H1 (cell line): Measurements from ENCODE around the gene NTN4. TPM values are rescaled to one million over a fixed set of nuclear protein-coding genes. Genes with fewer than 3 reads are reported as not detected.

Experiments
- CTCF ChIA-PET: fragments of 300-600 bp; sonication (Branson Sonifier 250); formaldehyde crosslinking; loops from one replicate; lab custom pipeline; 2021; ENCODE audit not compliant: partially characterized antibody; lab: Charles Lee
- POLR2A ChIA-PET: fragments of 300-600 bp; sonication (Branson Sonifier 250); formaldehyde crosslinking; loops from one replicate; lab custom pipeline; 2021; ENCODE audit warnings: inconsistent platforms; ENCODE audit not compliant: partially characterized antibody; lab: Charles Lee
- DNase-seq, 2 experiments: peaks; one replicate each; pipeline versions ENCODE4 v3.0.0 to v3.0.0-alpha.2; 2010 to 2022; ENCODE audit warnings: low spot score in 2 of 2, low read depth in 1 of 2, mixed read lengths in 1 of 2
- FAIRE-seq: peaks from 2 replicates; lab custom pipeline; 2011; peaks lifted over from hg19 to GRCh38; lab: Jason Lieb, UNC
- H2AFZ ChIP-seq: 2 replicates; pipeline ENCODE4 v1.8.1; 2012; ENCODE audit warnings: low read length, inconsistent platforms
- H2AK5ac ChIP-seq: 2 replicates; pipeline ENCODE4 v1.6.1; 2013; ENCODE audit warnings: low read depth, low read length
- H2BK120ac ChIP-seq: replicated peaks from 2 replicates; pipeline ENCODE3; 2013; ENCODE audit warnings: low read depth, low read length, inconsistent platforms
- H2BK12ac ChIP-seq: 2 replicates; pipeline ENCODE4 v1.6.1; 2013; ENCODE audit warnings: low read depth, low read length
- H2BK15ac ChIP-seq: 2 replicates; pipeline ENCODE4 v1.6.1; 2013; ENCODE audit warnings: low read length
- H2BK20ac ChIP-seq: 2 replicates; pipeline ENCODE4 v1.6.1; 2013; ENCODE audit warnings: low read length
- H2BK5ac ChIP-seq: 2 replicates; pipeline ENCODE4 v1.6.1; 2013; ENCODE audit warnings: low read depth, low read length
- H3K14ac ChIP-seq: 2 replicates; pipeline ENCODE4 v1.6.1; 2013; ENCODE audit warnings: inconsistent platforms; ENCODE audit not compliant: insufficient read length
- H3K18ac ChIP-seq: 2 replicates; pipeline ENCODE4 v1.6.1; 2013; ENCODE audit warnings: low read length; ENCODE audit errors: extremely low read depth
- H3K23ac ChIP-seq: 2 replicates; pipeline ENCODE4 v1.6.1; 2013; ENCODE audit warnings: inconsistent platforms; ENCODE audit not compliant: insufficient read length
- H3K23me2 ChIP-seq: 2 replicates; pipeline ENCODE4 v1.6.1; 2013; ENCODE audit warnings: low read depth, low read length
- H3K27ac ChIP-seq: 2 replicates; pipeline ENCODE4 v1.6.1; 2011; ENCODE audit warnings: low read depth, low read length, inconsistent platforms
- H3K27me3 ChIP-seq, 4 experiments: replicated peaks in 1 of 4; 1 replicate in 1 of 4; 2 replicates in 3 of 4; pipeline versions ENCODE4 v1.6.1 to v1.8.1; 2011 to 2013; ENCODE audit warnings: low read length in 3 of 4, mild to moderate bottlenecking in 3 of 4, inconsistent platforms in 2 of 4, mixed read lengths in 2 of 4, moderate library complexity in 1 of 4; ENCODE audit not compliant: control insufficient read depth in 3 of 4, insufficient read depth in 3 of 4; ENCODE audit errors: extremely low read depth in 1 of 4
- H3K36me3 ChIP-seq, 4 experiments: 2 replicates each; pipeline versions ENCODE4 v1.6.1 to v1.8.1; 2011 to 2013; ENCODE audit warnings: mild to moderate bottlenecking in 4 of 4, low read length in 3 of 4, moderate library complexity in 2 of 4, control low read depth in 1 of 4, inconsistent platforms in 1 of 4; ENCODE audit not compliant: insufficient read depth in 4 of 4, control insufficient read depth in 2 of 4
- H3K4ac ChIP-seq: replicated peaks from 2 replicates; pipeline ENCODE3; 2013; ENCODE audit warnings: low read length, low read depth, mixed read lengths, inconsistent platforms; ENCODE audit not compliant: insufficient read length
- H3K4me1 ChIP-seq, 4 experiments: replicated peaks in 1 of 4; 1 replicate in 1 of 4; 2 replicates in 3 of 4; pipeline versions ENCODE4 v1.6.1 to v1.8.1; 2011 to 2013; ENCODE audit warnings: low read length in 3 of 4, inconsistent platforms in 2 of 4, mixed read lengths in 1 of 4; ENCODE audit not compliant: insufficient read depth in 4 of 4, control insufficient read depth in 3 of 4
- H3K4me2 ChIP-seq, 2 experiments: 2 replicates each; pipeline versions ENCODE4 v1.6.1 to v1.8.1; 2011 to 2013; ENCODE audit warnings: low read depth in 2 of 2, low read length in 2 of 2, control low read depth in 1 of 2, inconsistent platforms in 1 of 2, mild to moderate bottlenecking in 1 of 2; ENCODE audit not compliant: insufficient read depth in 1 of 2
- H3K4me3 ChIP-seq, 4 experiments: fragments of 200-600, 300-600 bp in 1 of 4; sonication (generic), shearing (Covaris generic), sonication (Bioruptor Twin) in 1 of 4; 2 replicates each; pipeline versions ENCODE4 v1.5.1 to v1.8.1; 2011 to 2016; ENCODE audit warnings: low read length in 4 of 4, low read depth in 3 of 4, control low read depth in 2 of 4, inconsistent platforms in 2 of 4, mild to moderate bottlenecking in 2 of 4, mixed read lengths in 1 of 4, moderate library complexity in 1 of 4; ENCODE audit not compliant: insufficient read depth in 2 of 4; ENCODE audit errors: extremely low read depth in 1 of 4
- H3K56ac ChIP-seq: replicated peaks from 2 replicates; pipeline ENCODE3; 2013; ENCODE audit warnings: low read depth, mild to moderate bottlenecking, mixed read lengths, low read length, inconsistent platforms; ENCODE audit not compliant: insufficient read length
- H3K79me1 ChIP-seq: 2 replicates; pipeline ENCODE4 v1.6.1; 2013; ENCODE audit warnings: low read depth, low read length, control low read depth
- H3K79me2 ChIP-seq, 2 experiments: 2 replicates each; pipeline versions ENCODE4 v1.6.1 to v1.8.1; 2012 to 2013; ENCODE audit warnings: low read length in 2 of 2, mild to moderate bottlenecking in 2 of 2, inconsistent platforms in 1 of 2; ENCODE audit not compliant: insufficient read depth in 2 of 2, control insufficient read depth in 1 of 2
- H3K9ac ChIP-seq, 4 experiments: replicated peaks in 1 of 4; 1 replicate in 1 of 4; 2 replicates in 3 of 4; pipeline versions ENCODE4 v1.6.1 to v1.8.1; 2011 to 2013; ENCODE audit warnings: low read depth in 3 of 4, low read length in 3 of 4, control low read depth in 2 of 4, mild to moderate bottlenecking in 2 of 4, moderate library complexity in 2 of 4, inconsistent platforms in 1 of 4; ENCODE audit errors: extremely low read depth in 1 of 4
- H3K9me3 ChIP-seq, 2 experiments: 2 replicates each; pipeline versions ENCODE4 v1.6.1 to v1.8.1; 2012 to 2013; ENCODE audit warnings: mild to moderate bottlenecking in 2 of 2, moderate library complexity in 2 of 2, control low read depth in 1 of 2, inconsistent platforms in 1 of 2, low read depth in 1 of 2, low read length in 1 of 2, mixed read lengths in 1 of 2; ENCODE audit not compliant: insufficient read depth in 2 of 2
- H4K20me1 ChIP-seq, 2 experiments: replicated peaks in 1 of 2; 2 replicates each; pipeline versions ENCODE3 to v1.8.1; 2011 to 2013; ENCODE audit warnings: inconsistent platforms in 2 of 2, low read length in 2 of 2, mild to moderate bottlenecking in 1 of 2; ENCODE audit not compliant: insufficient read depth in 2 of 2, control insufficient read depth in 1 of 2
- H4K5ac ChIP-seq: 2 replicates; pipeline ENCODE4 v1.6.1; 2013; ENCODE audit warnings: low read length, low read depth, mixed read lengths, inconsistent platforms; ENCODE audit not compliant: insufficient read length
- H4K8ac ChIP-seq: 2 replicates; pipeline ENCODE4 v1.8.0; 2013; ENCODE audit warnings: mild to moderate bottlenecking, moderate library complexity, low read length, inconsistent platforms; ENCODE audit not compliant: insufficient read depth; ENCODE audit errors: extremely low read depth
- H4K91ac ChIP-seq: replicated peaks from 2 replicates; pipeline ENCODE3; 2013; ENCODE audit warnings: low read length, mixed read lengths, inconsistent platforms; ENCODE audit not compliant: insufficient read length
- CEBPB ChIP-seq: IDR thresholded peaks from 2 replicates; pipeline ENCODE4 v1.6.1; 2012; ENCODE audit warnings: low read depth, low read length
- CHD1 ChIP-seq: IDR thresholded peaks from 2 replicates; pipeline ENCODE4 v1.6.1; 2012; ENCODE audit warnings: low read depth, low read length, improper control_type of control experiment
- CHD2 ChIP-seq: IDR thresholded peaks from 2 replicates; pipeline ENCODE4 v1.6.1; 2012; ENCODE audit warnings: low read length, improper control_type of control experiment
- CTBP2 ChIP-seq: IDR thresholded peaks from 2 replicates; pipeline ENCODE4 v1.7.0; 2011; ENCODE audit warnings: borderline replicate concordance, mild to moderate bottlenecking, moderate library complexity, mixed read lengths, low read length; ENCODE audit not compliant: insufficient read depth, insufficient read length
- GABPA ChIP-seq: IDR thresholded peaks from 2 replicates; pipeline ENCODE4 v1.6.1; 2011; ENCODE audit warnings: mild to moderate bottlenecking, low read length, moderate library complexity, borderline replicate concordance; ENCODE audit not compliant: insufficient read depth
- MAX ChIP-seq: IDR thresholded peaks from 2 replicates; pipeline ENCODE4 v1.6.1; 2012; ENCODE audit warnings: inconsistent platforms
- POLR2AphosphoS5 ChIP-seq: IDR thresholded peaks from 2 replicates; pipeline ENCODE4 v1.6.1; 2011; ENCODE audit warnings: low read depth, low read length
- RAD21 ChIP-seq, 2 experiments: IDR thresholded peaks in 1 of 2; conservative IDR thresholded peaks in 1 of 2; 2 replicates each; pipeline ENCODE4 v1.6.1; 2011; ENCODE audit warnings: low read depth in 2 of 2, low read length in 2 of 2, improper control_type of control experiment in 1 of 2, inconsistent platforms in 1 of 2, mild to moderate bottlenecking in 1 of 2, moderate library complexity in 1 of 2
- SIRT6 ChIP-seq: IDR thresholded peaks from one replicate; pipeline ENCODE4 v1.7.1; 2012; ENCODE audit warnings: low read length, inconsistent platforms
- SRF ChIP-seq: IDR thresholded peaks from 2 replicates; pipeline ENCODE4 v1.6.1; 2011; ENCODE audit warnings: mild to moderate bottlenecking, low read depth, low read length, moderate library complexity
- TBP ChIP-seq: IDR thresholded peaks from 2 replicates; pipeline ENCODE4 v1.6.1; 2011; ENCODE audit warnings: low read depth, low read length, improper control_type of control experiment
- ZNF274 ChIP-seq: IDR thresholded peaks from 2 replicates; pipeline ENCODE4 v1.7.0; 2012; ENCODE audit warnings: low read length, borderline replicate concordance; ENCODE audit errors: extremely low read depth
- WGBS, 2 experiments: shearing (Covaris generic) in 1 of 2; methylation state at CpG; one replicate each; pipeline versions ENCODE4 v1.1.6 to v1.1.7; 2013 to 2015; ENCODE audit warnings: low lambda C conversion rate in 2 of 2, mixed read lengths in 2 of 2, inconsistent platforms in 1 of 2, low coverage in 1 of 2, missing lambda C conversion rate in 1 of 2; ENCODE audit not compliant: insufficient replicate concordance in 2 of 2, insufficient coverage in 1 of 2, insufficient read length in 1 of 2; ENCODE audit errors: extremely low coverage in 1 of 2, missing lambda C conversion rate in 1 of 2; 5-methylcytosine and 5-hydroxymethylcytosine counted together
- polyA plus RNA-seq, 7 experiments: library from polyadenylated mRNA; depleted of rRNA in 3 of 7; stranded (reverse) in 5 of 7; unstranded in 2 of 7; fragments of >200 nt in 5 of 7; fragments of 200-250 nt in 2 of 7; gene quantifications; 1 replicate in 5 of 7; 2 replicates in 1 of 7; 4 replicates in 1 of 7; pipeline versions ENCODE4 v1.2.1 to v1.2.3, GENCODE V29; 2011 to 2013; ENCODE audit warnings: missing spikeins in 2 of 7, mixed read lengths in 2 of 7
- total RNA-seq: library from RNA; stranded (reverse); fragmentation: NEBNext Ultra II Directional; extraction: Animal tissue kit (Norgen Biotek cat#: 25700); gene quantifications from 2 replicates; pipeline ENCODE4 v1.2.1, GENCODE V29; 2021

Gene NTN4
- total and polyA plus RNA-seq, 2 of the 8 experiments (the other 6 are each of a cell fraction or from before 2014, with no cell fraction given), result 0.74 to 1.3 TPM

GRCh38 chr12:95830335-95831089, 39.9 kb upstream of the NTN4 start:
- CTCF ChIA-PET, result interaction anchor here (1.0 to 1.6 kb wide), 4 partner anchors 16 to 239 kb away, joined by 3 to 5 read pairs (median 3); no protein-coding TSS in a partner anchor
- H3K14ac ChIP-seq, result no peak overlapping the region
- no peak overlapping the region for H3K27ac ChIP-seq
- no peak overlapping the region for H2AFZ ChIP-seq
- POLR2A ChIA-PET, result interaction anchor here (0.7 kb wide), 1 partner anchor 204 kb away, joined by 3 read pairs; no protein-coding TSS in a partner anchor
- no peak overlapping the region for H4K5ac ChIP-seq
- no peak overlapping the region for H2AK5ac ChIP-seq
- H3K79me2 ChIP-seq, result no peaks in the 10 kb centered on the region
- no peak overlapping the region for H3K4ac ChIP-seq
- H3K56ac ChIP-seq, result no peak overlapping the region
- no peak overlapping the region for H2BK12ac ChIP-seq
- FAIRE-seq, result no peak
- 82% methylated on average over 2 of the region's 2 CpGs; no CpG with 5 or more reads in 1 of the 2 experiments for WGBS, 2 experiments
- no peak overlapping the region for H4K91ac ChIP-seq
- H3K9me3 ChIP-seq, result no peaks in the 10 kb centered on the region
- no peak overlapping the region for H2BK120ac ChIP-seq
- no peaks in the 10 kb centered on the region for H3K36me3 ChIP-seq
- H3K18ac ChIP-seq, result no peak overlapping the region
- no peak overlapping the region for H3K23ac ChIP-seq
- H3K23me2 ChIP-seq, result no peaks in the 10 kb centered on the region
- H2BK20ac ChIP-seq, result no peak overlapping the region
- H4K20me1 ChIP-seq, result no peaks in the 10 kb centered on the region
- no peak overlapping the region for H2BK15ac ChIP-seq
- H3K4me2 ChIP-seq, result no peak overlapping the region
- H2BK5ac ChIP-seq, result no peak overlapping the region
- no peak overlapping the region for H3K4me3 ChIP-seq
- H4K8ac ChIP-seq, result no peak overlapping the region
- DNase-seq, result no peak
- H3K9ac ChIP-seq, result no peak overlapping the region
- H3K4me1 ChIP-seq, result peaks cover 0 to 7% (median 3%) of the 10 kb centered on the region in 4 experiments; a peak in 3 of 7 replicates
- no peaks in the 10 kb centered on the region for H3K27me3 ChIP-seq
- H3K79me1 ChIP-seq, result no peaks in the 10 kb centered on the region
- TF ChIP-seq ZNF274, result no peak
- TF ChIP-seq CTBP2, result no peak
- TF ChIP-seq MAX, result no peak
- TF ChIP-seq CHD1, result no peak
- TF ChIP-seq GABPA, result no peak
- TF ChIP-seq POLR2AphosphoS5, result no peak
- TF ChIP-seq CHD2, result no peak
- no peak for TF ChIP-seq RAD21 (IDR thresholded peaks at IDR 0.05 in 1 of 2, conservative IDR thresholded peaks at IDR 0.05 in 1 of 2; ENCODE audit: low read depth in 2 of 2, low read length in 2 of 2)
- no peak for TF ChIP-seq TBP
- TF ChIP-seq SRF, result no peak
- no peak for TF ChIP-seq CEBPB
- TF ChIP-seq SIRT6, result no peak
